BJ (cell line): ENCODE measurements around the gene NDUFV3. TPM values are rescaled to one million over a fixed set of nuclear protein-coding genes. Genes with fewer than 3 reads are reported as not detected.
A peak's percentile ranks its signal among the peaks of the same experiment; 100 is the strongest.

Source experiments
- CTCF ChIA-PET: fragments of 350-600 bp; formaldehyde crosslinking; extraction: SDS; loops from one replicate; lab custom pipeline; 2021; ENCODE audit warnings: antibody characterized with exemption, inconsistent platforms; lab: Yijun Ruan, JAX
- POLR2A ChIA-PET: fragments of 300-600 bp; sonication (Branson Sonifier 250); formaldehyde crosslinking; extraction: SDS; loops from one replicate; lab custom pipeline; 2021; ENCODE audit warnings: antibody characterized with exemption; lab: Charles Lee
- DNase-seq: peaks from one replicate; pipeline ENCODE4 v3.0.0-alpha.2; 2011; ENCODE audit warnings: low read depth
- H3K27me3 ChIP-seq: 2 replicates; pipeline ENCODE4 v1.6.0; 2011; ENCODE audit warnings: low read length; ENCODE audit not compliant: control insufficient read depth, insufficient read depth
- H3K36me3 ChIP-seq: 2 replicates; pipeline ENCODE4 v1.5.1; 2011; ENCODE audit warnings: low read length; ENCODE audit not compliant: control insufficient read depth, insufficient read depth
- H3K4me3 ChIP-seq: 2 replicates; pipeline ENCODE4 v1.5.1; 2011; ENCODE audit warnings: low read depth, mild to moderate bottlenecking, control low read depth, low read length
- polyA minus RNA-seq: library from RNA; depleted of rRNA, polyadenylated mRNA; stranded (reverse); fragments of >200 nt; gene quantifications from 2 replicates; pipeline ENCODE4 v1.2.3, GENCODE V29; 2011; rRNA and poly(A)+ RNA removed
- polyA plus RNA-seq: library from polyadenylated mRNA; depleted of rRNA; stranded (reverse); fragments of >200 nt; gene quantifications from 2 replicates; pipeline ENCODE4 v1.2.3, GENCODE V29; 2011; rRNA removed
- TF ChIP-seq, protein P1 (sequence below): IDR thresholded peaks from 2 replicates; pipeline ENCODE4 v1.5.1; 2011; ENCODE audit warnings: low read depth, mild to moderate bottlenecking, control low read depth, inconsistent platforms, low read length, moderate library complexity; ENCODE audit not compliant: insufficient read depth

Gene NDUFV3
- polyA plus RNA-seq (28.8 and 32.2 TPM in 2 replicates), polyA minus RNA-seq (23.2 TPM in 2 replicates)

DNA sequence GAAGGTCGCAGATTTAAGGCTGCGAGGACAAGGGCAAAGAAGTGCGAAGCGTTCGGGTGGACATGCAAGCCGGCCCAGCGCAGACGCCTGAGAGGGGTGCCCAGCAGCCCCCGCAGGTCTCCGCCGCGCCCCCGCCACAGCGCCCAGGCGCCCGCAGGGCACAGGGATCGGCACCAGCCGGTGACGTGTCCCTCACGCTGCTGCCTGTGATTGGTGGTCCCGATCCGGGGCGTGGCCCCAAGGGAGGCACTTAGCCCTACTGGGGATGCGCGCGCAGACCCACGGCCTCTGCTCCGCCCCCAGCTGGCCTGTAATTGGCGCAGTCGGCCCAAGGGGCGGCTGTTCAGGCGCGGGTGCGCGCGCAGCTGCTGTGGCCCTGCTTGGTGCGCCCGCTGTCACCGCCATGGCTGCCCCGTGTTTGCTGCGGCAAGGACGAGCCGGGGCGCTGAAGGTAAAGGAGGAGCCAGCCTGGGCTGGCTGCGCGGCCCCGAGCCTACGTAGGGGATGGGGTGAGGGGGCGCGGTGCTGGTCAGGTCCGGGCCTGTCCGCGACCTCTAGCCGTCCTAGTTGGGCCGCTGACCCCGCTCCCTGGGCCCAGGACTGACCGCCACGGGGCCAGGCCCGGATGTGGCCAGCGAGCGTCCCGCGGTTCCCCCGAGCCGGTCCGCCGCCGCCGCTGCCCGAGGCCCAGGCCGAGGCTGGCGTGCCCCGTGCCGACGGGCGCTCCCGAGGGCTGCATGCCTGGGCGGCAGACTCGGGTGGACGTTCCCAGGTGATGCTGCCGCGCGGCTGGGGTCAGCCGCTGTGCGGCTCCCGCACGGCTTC lies at the start of gene NDUFV3:
Gene NDUFV3, plus strand, starts transcription at position 379 of the 825 bp plus-strand sequence. Its CDS starts 25 bp downstream, at position 404.
- CTCF ChIA-PET, result interaction anchor here (2.0 kb wide), 1 partner anchor 38 kb away, joined by 4 read pairs; no protein-coding TSS in a partner anchor
- peak within 1 kb of the TSS; percentile 75 for H3K4me3 ChIP-seq
- peaks cover 4% of the 10 kb centered on the region for H3K36me3 ChIP-seq
- peak; percentile 87 for DNase-seq
- H3K27me3 ChIP-seq, result no peaks in the 10 kb centered on the region
- TF ChIP-seq, protein P1, sequence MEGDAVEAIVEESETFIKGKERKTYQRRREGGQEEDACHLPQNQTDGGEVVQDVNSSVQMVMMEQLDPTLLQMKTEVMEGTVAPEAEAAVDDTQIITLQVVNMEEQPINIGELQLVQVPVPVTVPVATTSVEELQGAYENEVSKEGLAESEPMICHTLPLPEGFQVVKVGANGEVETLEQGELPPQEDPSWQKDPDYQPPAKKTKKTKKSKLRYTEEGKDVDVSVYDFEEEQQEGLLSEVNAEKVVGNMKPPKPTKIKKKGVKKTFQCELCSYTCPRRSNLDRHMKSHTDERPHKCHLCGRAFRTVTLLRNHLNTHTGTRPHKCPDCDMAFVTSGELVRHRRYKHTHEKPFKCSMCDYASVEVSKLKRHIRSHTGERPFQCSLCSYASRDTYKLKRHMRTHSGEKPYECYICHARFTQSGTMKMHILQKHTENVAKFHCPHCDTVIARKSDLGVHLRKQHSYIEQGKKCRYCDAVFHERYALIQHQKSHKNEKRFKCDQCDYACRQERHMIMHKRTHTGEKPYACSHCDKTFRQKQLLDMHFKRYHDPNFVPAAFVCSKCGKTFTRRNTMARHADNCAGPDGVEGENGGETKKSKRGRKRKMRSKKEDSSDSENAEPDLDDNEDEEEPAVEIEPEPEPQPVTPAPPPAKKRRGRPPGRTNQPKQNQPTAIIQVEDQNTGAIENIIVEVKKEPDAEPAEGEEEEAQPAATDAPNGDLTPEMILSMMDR, result no peak
- POLR2A ChIA-PET, result no interaction called here

DNA sequence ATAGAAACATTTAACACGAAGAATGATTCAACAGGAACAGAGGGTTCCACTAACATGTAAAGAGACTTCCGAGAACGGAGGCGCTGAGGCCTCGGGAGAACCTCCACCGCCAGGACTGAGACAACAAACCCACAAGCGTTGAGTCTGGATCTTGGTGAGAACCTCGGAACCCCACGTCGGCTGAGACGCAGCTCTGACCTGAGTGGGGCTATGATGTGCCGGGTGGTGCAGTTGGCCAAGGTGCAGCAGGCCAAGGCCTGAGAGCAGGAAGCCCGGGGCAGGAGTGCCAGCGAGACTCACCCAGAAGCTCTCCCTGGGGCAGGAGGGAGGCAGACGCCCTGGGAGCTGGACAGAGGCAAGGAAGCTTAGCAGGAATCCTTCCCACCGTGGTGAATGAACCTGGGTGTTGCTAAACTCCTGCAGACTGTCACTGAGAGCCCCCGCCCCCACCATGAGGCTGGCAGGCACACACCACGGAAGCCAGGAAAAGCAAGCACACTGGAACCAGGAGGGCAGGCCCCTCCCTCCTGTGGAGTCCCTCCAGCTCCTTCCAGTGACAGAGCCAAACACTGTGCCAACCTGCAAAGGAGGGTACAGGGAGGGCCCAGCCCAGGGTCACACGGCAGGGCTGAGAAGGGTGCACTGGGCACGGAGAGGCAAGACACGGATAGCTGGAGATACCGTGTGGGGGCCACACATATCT lies 48.5 kb upstream of the NDUFV3 start:
- DNase-seq, result no peak
- TF ChIP-seq, protein P1, result no peak
- POLR2A ChIA-PET, result no interaction called here

DNA sequence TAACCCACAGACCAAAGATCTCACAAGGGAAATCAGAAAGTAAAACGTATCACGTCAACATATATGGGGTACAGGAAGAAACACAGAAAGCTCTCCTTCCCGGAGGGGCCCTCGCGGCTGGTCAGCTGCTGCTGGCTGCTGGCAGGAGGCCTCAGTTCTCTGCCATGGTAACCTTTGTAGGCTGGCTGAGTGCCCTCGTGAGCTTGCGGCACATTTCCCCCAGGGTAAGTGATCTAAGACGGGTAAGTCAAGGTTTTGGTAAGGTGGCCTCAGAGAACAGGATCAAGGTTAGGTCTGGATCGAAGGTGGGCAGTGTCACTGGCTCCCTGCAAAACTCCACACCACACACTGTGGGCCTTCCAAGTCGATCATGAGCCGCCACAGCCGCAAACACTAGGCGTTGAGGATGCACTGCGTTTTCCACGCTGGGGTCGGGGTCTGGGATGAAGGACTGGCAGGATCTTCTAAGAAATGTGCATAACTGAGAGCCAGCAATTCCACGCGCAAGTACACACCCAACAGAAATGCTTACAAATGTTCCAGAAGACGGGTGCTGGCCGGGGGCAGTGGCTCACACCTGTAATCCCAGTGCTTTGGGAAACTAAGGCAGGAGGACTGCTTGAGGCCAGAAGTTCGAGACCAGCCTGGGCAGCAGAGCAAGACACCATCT lies 47.7 kb upstream of the NDUFV3 start:
- ChIA-PET POLR2A (no interaction called here), CTCF (no interaction called here)
- Histone ChIP-seq H3K4me3 (no peak overlapping the region), H3K36me3 (peaks cover 43% of the 10 kb centered on the region), H3K27me3 (no peaks in the 10 kb centered on the region)
- no peak for DNase-seq
- TF ChIP-seq, protein P1, result no peak

More for the DNA sequence above, 48.5 kb upstream of the NDUFV3 start:
- no peaks in the 10 kb centered on the region for H3K27me3 ChIP-seq
- peaks cover 39% of the 10 kb centered on the region for H3K36me3 ChIP-seq
- no peak overlapping the region for H3K4me3 ChIP-seq
- CTCF ChIA-PET, result no interaction called here

GRCh38 chr21:42846221-42846620 lies 46.9 kb upstream of the NDUFV3 start:
- ChIA-PET POLR2A (no interaction called here), CTCF (no interaction called here)
- no peaks in the 10 kb centered on the region for H3K27me3 ChIP-seq
- TF ChIP-seq, protein P1, result no peak
- peaks cover 40% of the 10 kb centered on the region for H3K36me3 ChIP-seq
- H3K4me3 ChIP-seq, result no peak overlapping the region
- no peak for DNase-seq
